K562 (cell line): Measurements from ENCODE around the gene AIG1. TPM values are rescaled to one million over a fixed set of nuclear protein-coding genes. Genes with fewer than 3 reads are reported as not detected.

ENCODE experiments used
- ATAC-seq: fragments of 200-7000 bp; cut with Tn5 transposase; 3 replicates; pipeline ENCODE4 v1.9.1; 2020; ENCODE audit warnings: moderate library complexity
- BruUV-seq: library from RNA; stranded (reverse); fragments of 400-500 nt; replicated peaks from 2 replicates; lab custom pipeline; 2021; lab: Mats Ljungman, UMichigan
- CTCF ChIA-PET: fragments of 300-600 bp; formaldehyde crosslinking; extraction: SDS; loops from one replicate; lab custom pipeline; 2021; ENCODE audit warnings: low intra/inter-chr PET ratio; lab: Yijun Ruan, JAX
- POLR2A ChIA-PET: fragments of 300-600, 350-650 bp; sonication (Branson Sonifier 250); formaldehyde crosslinking; extraction: SDS; loops from one replicate; lab custom pipeline; 2021; ENCODE audit warnings: antibody characterized with exemption, inconsistent platforms; lab: Yijun Ruan, JAX
- DNase-seq, 4 experiments: peaks; one replicate each; pipeline versions ENCODE4 v3.0.0 to v3.0.0-alpha.2; 2011 to 2018; ENCODE audit warnings: low spot score in 3 of 4, mixed read lengths in 3 of 4; ENCODE audit errors: extremely low read depth in 1 of 4
- FAIRE-seq: peaks from 2 replicates; lab custom pipeline; 2011; peaks lifted over from hg19 to GRCh38; lab: Jason Lieb, UNC
- H2AFZ ChIP-seq: 2 replicates; pipeline ENCODE4 v1.6.0; 2011; ENCODE audit warnings: low read depth, low read length, control low read depth, inconsistent platforms
- H3K27ac ChIP-seq: fragments of 200-600 bp; 3 replicates; pipeline ENCODE4 v1.8.0; 2011; ENCODE audit warnings: low read depth, mild to moderate bottlenecking, control low read depth, inconsistent platforms, low read length, moderate library complexity, mixed read lengths; ENCODE audit errors: extremely low read depth
- H3K27me3 ChIP-seq, 2 experiments: fragments of 300-600 bp in 1 of 2; 2 replicates in 1 of 2; 3 replicates in 1 of 2; pipeline versions ENCODE4 v1.6.0 to v1.8.0; 2011; ENCODE audit warnings: inconsistent platforms in 2 of 2, low read length in 2 of 2, mild to moderate bottlenecking in 1 of 2, mixed read lengths in 1 of 2, moderate library complexity in 1 of 2; ENCODE audit not compliant: control insufficient read depth in 2 of 2, insufficient read depth in 2 of 2
- H3K36me3 ChIP-seq: fragments of 300-600 bp; 3 replicates; pipeline ENCODE4 v1.8.0; 2011; ENCODE audit warnings: mild to moderate bottlenecking, low read length, inconsistent platforms; ENCODE audit not compliant: control insufficient read depth, insufficient read depth
- H3K4me1 ChIP-seq, 2 experiments: fragments of 200-600 bp in 1 of 2; replicated peaks in 1 of 2; 2 replicates in 1 of 2; 3 replicates in 1 of 2; pipeline versions ENCODE4 v1.5.1 to v1.8.0; 2011; ENCODE audit warnings: inconsistent platforms in 2 of 2, low read length in 2 of 2, mild to moderate bottlenecking in 1 of 2, mixed read lengths in 1 of 2, moderate library complexity in 1 of 2; ENCODE audit not compliant: control insufficient read depth in 2 of 2, insufficient read depth in 2 of 2
- H3K4me2 ChIP-seq: 2 replicates; pipeline ENCODE4 v1.6.1; 2011; ENCODE audit warnings: low read length, control low read depth, inconsistent platforms, mixed read lengths; ENCODE audit not compliant: insufficient read depth
- H3K4me3 ChIP-seq: fragments of 200-600 bp; sonication (generic), shearing (Covaris generic); 2 replicates; pipeline ENCODE4 v1.5.1; 2016; ENCODE audit warnings: control low read depth, inconsistent platforms
- H3K79me2 ChIP-seq: fragments of 200-600 bp; 3 replicates; pipeline ENCODE4 v1.8.0; 2011; ENCODE audit warnings: low read length, inconsistent platforms; ENCODE audit not compliant: control insufficient read depth, insufficient read depth
- H3K9ac ChIP-seq, 2 experiments: 2 replicates each; pipeline versions ENCODE4 v1.6.0 to v1.6.1; 2011; ENCODE audit warnings: low read depth in 2 of 2, low read length in 2 of 2, control low read depth in 1 of 2, inconsistent platforms in 1 of 2, mild to moderate bottlenecking in 1 of 2, mixed read lengths in 1 of 2; ENCODE audit not compliant: insufficient read depth in 1 of 2
- H3K9me1 ChIP-seq: one replicate; pipeline ENCODE4 v1.6.0; 2011; ENCODE audit warnings: inconsistent platforms, mild to moderate bottlenecking, low read length, moderate library complexity; ENCODE audit not compliant: control insufficient read depth, insufficient read depth
- H3K9me3 ChIP-seq: replicated peaks from 2 replicates; pipeline ENCODE4 v1.5.1; 2011; ENCODE audit warnings: low read depth, low read length, inconsistent platforms; ENCODE audit not compliant: control insufficient read depth, insufficient read depth
- H4K20me1 ChIP-seq: replicated peaks from 2 replicates; pipeline ENCODE4 v1.6.1; 2011; ENCODE audit warnings: low read length, inconsistent platforms, mixed read lengths; ENCODE audit not compliant: control insufficient read depth, insufficient read depth
- CEBPB ChIP-seq: fragments of 450-650 bp; IDR thresholded peaks from 2 replicates; pipeline ENCODE4 v1.6.1; 2016; ENCODE audit warnings: missing genetic modification characterization, missing compliant biosample characterization
- CLOCK ChIP-seq: fragments of 250-450 bp; sonication (Bioruptor Pico); IDR thresholded peaks from 2 replicates; pipeline ENCODE4 v1.4.0; 2020; ENCODE audit warnings: mild to moderate bottlenecking, moderate library complexity, borderline replicate concordance
- EWSR1 ChIP-seq: fragments of 450-650 bp; IDR thresholded peaks from 2 replicates; pipeline ENCODE4 v1.6.1; 2018; ENCODE audit warnings: borderline replicate concordance, mild to moderate bottlenecking, low read depth, moderate library complexity; ENCODE audit not compliant: partially characterized antibody
- FUS ChIP-seq: fragments of 200-400 bp; formaldehyde crosslinking; optimal IDR thresholded peaks from 2 replicates; pipeline ENCODE3; 2017; ENCODE audit warnings: low read depth, low read length
- LARP7 ChIP-seq: fragments of 450-650 bp; IDR thresholded peaks from 2 replicates; pipeline ENCODE4 v1.6.1; 2016
- MCM7 ChIP-seq, 2 experiments: fragments of 450-650 bp; IDR thresholded peaks; 2 replicates each; pipeline ENCODE4 v1.6.1; 2016 to 2018
- NCOA2 ChIP-seq, 2 experiments: fragments of 450-650 bp; IDR thresholded peaks; 2 replicates each; pipeline ENCODE4 v1.6.1; 2018; ENCODE audit warnings: mild to moderate bottlenecking in 2 of 2, moderate library complexity in 1 of 2; ENCODE audit not compliant: partially characterized antibody in 2 of 2
- NR2F6 ChIP-seq: fragments of 450-650 bp; formaldehyde crosslinking; IDR thresholded peaks from 2 replicates; pipeline ENCODE4 v1.4.0; 2020; ENCODE audit warnings: mild to moderate bottlenecking
- RBBP5 ChIP-seq: fragments of 200-600 bp; sonication (generic); IDR thresholded peaks from 2 replicates; pipeline ENCODE4 v1.6.1; 2012; ENCODE audit warnings: borderline replicate concordance, mild to moderate bottlenecking, low read length, control low read depth, inconsistent platforms; ENCODE audit not compliant: insufficient read depth, poor library complexity, severe bottlenecking
- RCOR1 ChIP-seq, 2 experiments: IDR thresholded peaks; 2 replicates each; pipeline ENCODE4 v1.6.1; 2012; ENCODE audit warnings: low read depth in 2 of 2, low read length in 2 of 2, borderline replicate concordance in 1 of 2, improper control_type of control experiment in 1 of 2
- RNF219 ChIP-seq: fragments of 250-450 bp; sonication (Bioruptor Pico); IDR thresholded peaks from 2 replicates; pipeline ENCODE4 v1.5.0; 2022; ENCODE audit warnings: mild to moderate bottlenecking
- SLC30A9 ChIP-seq: fragments of 250-450 bp; sonication (Bioruptor Pico); IDR thresholded peaks from 2 replicates; pipeline ENCODE4 v1.8.0; 2022; ENCODE audit warnings: mild to moderate bottlenecking, moderate library complexity
- TFAM ChIP-seq: fragments of 250-450 bp; sonication (Bioruptor Pico); conservative IDR thresholded peaks from 2 replicates; pipeline ENCODE4 v1.5.0; 2021; ENCODE audit warnings: mild to moderate bottlenecking, moderate library complexity
- ZNF134 ChIP-seq: fragments of 250-450 bp; sonication (Bioruptor Pico); conservative IDR thresholded peaks from 2 replicates; pipeline ENCODE4 v1.4.0; 2020
- ZNF146 ChIP-seq: IDR thresholded peaks from one replicate; pipeline ENCODE4 v1.6.1; 2018; ENCODE audit warnings: missing compliant biosample characterization; ENCODE audit not compliant: unreplicated experiment
- ZNF696 ChIP-seq: fragments of 250-450 bp; sonication (Bioruptor Pico); conservative IDR thresholded peaks from 2 replicates; pipeline ENCODE4 v1.4.0; 2020; ENCODE audit warnings: mild to moderate bottlenecking, moderate library complexity
- ZNF717 ChIP-seq: fragments of 250-450 bp; sonication (Bioruptor Pico); IDR thresholded peaks from 2 replicates; pipeline ENCODE4 v1.5.0; 2021
- WGBS: fragments of 100-300 bp; shearing (Covaris generic); methylation state at CpG from one replicate; pipeline ENCODE4 v1.1.6; 2016; ENCODE audit warnings: low coverage, mixed read lengths; ENCODE audit not compliant: insufficient coverage; ENCODE audit errors: missing lambda C conversion rate; 5-methylcytosine and 5-hydroxymethylcytosine counted together
- in situ Hi-C: fragments of 300-500 bp; cut with MboI; formaldehyde crosslinking; loops from 4 replicates; pipeline ENCODE4 v1.15.0; 2018; ENCODE audit warnings: inconsistent platforms, mixed read lengths
- intact Hi-C: fragments of 100-400 bp; cut with micrococcal nuclease; formaldehyde crosslinking; loops from 2 replicates; pipeline ENCODE4 v1.14.2; 2022
- polyA plus RNA-seq, 8 experiments: library from polyadenylated mRNA; depleted of rRNA in 4 of 8; stranded (reverse) in 5 of 8; unstranded in 3 of 8; fragments of >200 nt; fragmentation: Nextera tagmentation in 2 of 8; fragmentation: Illumina TruSeq in 1 of 8; extraction: Ambion mirVana in 2 of 8; extraction: Trizol in 1 of 8; gene quantifications; 2 replicates each; pipeline versions ENCODE4 v1.2.1 to v1.2.3, GENCODE V29; 2011 to 2014; ENCODE audit warnings: inconsistent platforms in 1 of 8, missing spikeins in 1 of 8
- total RNA-seq, 7 experiments: library from RNA; depleted of rRNA in 6 of 7; stranded (reverse); fragments of >200 nt in 6 of 7; fragmentation: Illumina TruSeq in 2 of 7; extraction: Trizol in 2 of 7; gene quantifications; 2 replicates each; pipeline versions ENCODE4 v1.2.1 to v1.2.3, GENCODE V29; 2011 to 2021; ENCODE audit warnings: low replicate concordance in 1 of 7
- TF ChIP-seq, protein P1 (sequence below), 2 experiments: fragments of 250-450 bp in 1 of 2; fragments of 450-650 bp in 1 of 2; sonication (Bioruptor Pico) in 1 of 2; IDR thresholded peaks; 2 replicates each; pipeline versions ENCODE4 v1.6.1 to v1.8.0; 2016 to 2021; ENCODE audit warnings: mild to moderate bottlenecking in 2 of 2, moderate library complexity in 2 of 2, missing compliant biosample characterization in 1 of 2, missing genetic modification characterization in 1 of 2

AIG1 gene
- total and polyA plus RNA-seq, 9 of the 15 experiments (the other 6 are each of a cell fraction or from before 2014, with no cell fraction given) = 74.8 to 333 (median 127) TPM

- under 1% methylated on average over 31 of the region's 52 CpGs for WGBS
- no peak for TF ChIP-seq SLC30A9 (CRISPR knock-in tag)
- TF ChIP-seq RNF219 (CRISPR knock-in tag) = no peak
- peak; percentile 84 for TF ChIP-seq CEBPB (tag)
- no peak for TF ChIP-seq TFAM (CRISPR knock-in tag)
- no peak for TF ChIP-seq ZNF146 (CRISPR knock-in tag)
- no peak for TF ChIP-seq LARP7
- TF ChIP-seq CLOCK (CRISPR knock-in tag) = no peak
- TF ChIP-seq ZNF134 (CRISPR knock-in tag) = no peak
- TF ChIP-seq ZNF696 (CRISPR knock-in tag) = no peak
- no peak for TF ChIP-seq NR2F6 (CRISPR knock-in tag)
- TF ChIP-seq RCOR1 (IDR thresholded peaks at IDR 0.05; ENCODE audit: borderline replicate concordance in 1 of 2, low read depth in 2 of 2, low read length in 2 of 2) = peak in 1 of 2 experiments; percentile 72; a peak in 2 of 4 replicates
- TF ChIP-seq, protein P1, sequence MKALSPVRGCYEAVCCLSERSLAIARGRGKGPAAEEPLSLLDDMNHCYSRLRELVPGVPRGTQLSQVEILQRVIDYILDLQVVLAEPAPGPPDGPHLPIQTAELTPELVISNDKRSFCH (CRISPR knock-in tag; IDR thresholded peaks at IDR 0.05) = no peak
- TF ChIP-seq, protein P1 (tag; IDR thresholded peaks at IDR 0.05) = peak; percentile 61; the same call in 1 of the 2 replicates
- no peak for TF ChIP-seq NCOA2 (IDR thresholded peaks at IDR 0.05; ENCODE audit: partially characterized antibody in 2 of 2)
- peak; percentile 80 for TF ChIP-seq RBBP5
- no peak for TF ChIP-seq MCM7 (IDR thresholded peaks at IDR 0.05)
- no peak for TF ChIP-seq EWSR1
- no peak for TF ChIP-seq ZNF717 (CRISPR knock-in tag)
- no peak for TF ChIP-seq FUS
These were observed 309 bp upstream of the AIG1 start for GRCh38 chr6:143060354-143060805.

More at GRCh38 chr6:143060354-143060805, 309 bp upstream of the AIG1 start:
- H3K4me2 ChIP-seq = peak overlapping the region; percentile 86
- peaks cover 9 to 37% of the 10 kb centered on the region in 2 experiments; a peak in 4 of 5 replicates for H3K4me1 ChIP-seq
- no TSS peak for BruUV-seq
- peaks cover 37% of the 10 kb centered on the region for H3K79me2 ChIP-seq
- H2AFZ ChIP-seq = peak overlapping the region; percentile 92
- peak overlapping the region; percentile 92 for H3K27ac ChIP-seq
- peaks cover 2% of the 10 kb centered on the region; the same call in 1 of the 3 replicates for H3K36me3 ChIP-seq
- intact Hi-C loops = loop anchor here (1.0 to 5.0 kb wide), 3 partner anchors 104 to 219 kb away; no protein-coding TSS in a partner anchor
- peaks cover 1% of the 10 kb centered on the region; the same call in 1 of the 2 replicates for H3K9me3 ChIP-seq
- no peaks in the 10 kb centered on the region for H3K27me3 ChIP-seq
- peak overlapping the region; percentile 74 to 95 for H3K9ac ChIP-seq
- POLR2A ChIA-PET = interaction anchor here (0.6 to 2.3 kb wide), 7 partner anchors 9 to 362 kb away, joined by 3 to 6 read pairs (median 3); no protein-coding TSS in a partner anchor
- FAIRE-seq (peak; percentile 29), DNase-seq (peak in 3 of 4 experiments; percentile 84 to 95 (median 95)), ATAC-seq (peak; percentile 88)
- H4K20me1 ChIP-seq = no peaks in the 10 kb centered on the region
- no peaks in the 10 kb centered on the region for H3K9me1 ChIP-seq
- CTCF ChIA-PET = interaction anchor here (0.6 kb wide), 1 partner anchor 468 kb away, joined by 3 read pairs; no protein-coding TSS in a partner anchor
- peak overlapping the region; percentile 59 for H3K4me3 ChIP-seq
- in situ Hi-C loops = no loop called here
